Forelimb muscle (tissue), 1 donor: ENCODE measurements around the gene ABLIM2. TPM values are rescaled to one million over a fixed set of nuclear protein-coding genes. Genes with fewer than 3 reads are reported as not detected.

Experiments
- DNase-seq: peaks from one replicate; pipeline ENCODE4 v3.0.0-alpha.2; 2013; ENCODE audit warnings: low read depth
- polyA plus RNA-seq: library from polyadenylated mRNA; unstranded; fragments of 120-200 nt; gene quantifications from one replicate; pipeline ENCODE4 v1.2.1, GENCODE V29; 2013; ENCODE audit not compliant: insufficient read length

ABLIM2 gene
- polyA plus RNA-seq, 1 donor: 17.0 TPM

GRCh38 chr4:8047837-8048678, 110.6 kb downstream of the ABLIM2 start:
- no peak for DNase-seq

DNA sequence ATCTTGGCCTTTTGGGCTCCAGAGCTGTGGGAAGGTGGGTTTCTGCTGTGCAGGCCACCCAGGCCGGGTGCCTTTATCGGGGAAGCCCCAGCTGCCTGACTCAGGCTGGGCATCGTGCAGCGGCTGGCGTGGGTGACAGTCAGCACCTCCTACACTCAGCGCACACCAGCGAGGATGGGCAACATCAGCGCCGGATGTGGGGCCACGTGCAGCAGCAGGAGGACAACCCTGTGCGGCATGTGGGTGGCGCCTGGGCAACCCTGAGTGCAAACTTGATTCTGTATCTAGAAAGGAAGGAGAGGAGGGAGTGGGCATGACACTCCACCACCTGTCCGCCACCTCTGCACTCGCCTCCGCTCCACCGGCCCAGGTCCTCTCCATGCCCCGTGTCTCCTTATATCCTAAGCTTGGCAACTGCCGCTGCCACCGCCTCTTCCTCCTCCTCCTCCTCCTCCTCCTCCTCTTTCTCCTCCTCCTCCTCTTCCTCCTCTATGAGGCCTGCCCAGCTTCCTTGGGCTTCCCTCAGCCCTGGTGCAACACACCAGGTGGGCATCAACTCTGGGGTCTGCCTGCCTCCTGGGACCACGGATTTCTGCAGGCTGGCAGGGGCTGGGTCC, 111.6 kb downstream of the ABLIM2 start:
- DNase-seq: no peak

- no peak for DNase-seq
Measured at GRCh38 chr4:8045909-8046308, 112.7 kb downstream of the ABLIM2 start.

- no peak for DNase-seq
Measured at GRCh38 chr4:8044699-8045098, 113.9 kb downstream of the ABLIM2 start.

DNA sequence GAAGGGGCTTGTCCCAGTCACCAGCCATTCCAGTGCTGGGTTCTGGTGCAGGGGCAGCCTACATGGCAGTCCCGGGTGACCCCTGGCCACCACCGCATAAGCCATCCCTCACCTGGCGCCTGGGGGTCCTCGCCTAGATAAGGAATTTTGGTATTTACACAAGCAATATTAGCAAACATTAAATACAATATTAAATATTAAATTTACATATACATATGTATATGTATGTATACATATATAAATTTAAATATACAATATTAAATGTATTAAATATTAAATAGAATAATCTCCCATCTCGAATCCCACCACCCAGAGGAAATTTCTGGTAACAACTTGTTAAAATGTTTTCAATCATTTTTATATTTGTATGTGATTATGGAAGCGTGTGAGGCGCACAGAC, 114.4 kb downstream of the ABLIM2 start:
- DNase-seq: no peak

- DNase-seq: no peak
Measured at GRCh38 chr4:8043596-8043995, 115.0 kb downstream of the ABLIM2 start.

- DNase-seq: no peak
Measured at GRCh38 chr4:8041868-8042267, 116.7 kb downstream of the ABLIM2 start.

DNA sequence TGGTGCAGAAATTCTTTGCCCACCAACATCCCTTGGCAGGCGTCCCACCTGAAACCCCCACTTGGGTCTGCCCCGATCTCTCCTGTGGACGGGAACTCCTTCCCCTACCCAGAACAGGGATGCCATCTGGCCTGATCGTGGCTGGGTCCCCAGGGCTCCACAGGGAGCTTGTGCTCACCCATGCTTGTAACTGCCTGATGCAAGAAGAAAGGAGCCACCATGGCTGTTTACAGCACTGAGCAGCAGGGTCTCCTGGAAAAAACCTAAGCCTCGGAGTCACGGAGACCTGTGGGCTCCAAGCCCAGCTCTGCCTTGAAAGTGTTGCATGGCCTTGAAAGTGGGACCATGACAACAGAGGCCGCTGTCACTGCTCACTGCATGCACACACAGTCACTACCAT, 117.4 kb downstream of the ABLIM2 start:
- no peak for DNase-seq

DNA sequence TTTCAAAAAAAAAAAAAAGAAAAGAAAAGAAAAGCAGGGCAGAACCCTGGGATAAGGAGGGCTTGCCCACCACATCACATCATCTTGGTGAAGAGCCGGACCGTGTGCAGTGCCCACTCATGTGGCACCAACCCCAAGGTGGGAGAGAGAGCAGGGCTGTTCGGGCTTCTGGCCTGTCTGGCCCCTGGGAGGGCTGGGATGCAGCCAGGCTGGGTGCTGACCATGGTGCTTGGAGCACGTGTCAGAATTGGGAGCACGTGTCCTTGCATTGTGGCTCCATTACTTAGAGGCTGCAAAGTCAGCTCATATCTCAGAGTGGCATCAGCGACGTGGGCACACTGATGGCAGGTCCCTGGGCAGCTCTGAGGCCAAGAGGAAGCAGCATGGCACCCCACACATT, 118.0 kb downstream of the ABLIM2 start:
- DNase-seq: no peak

DNA sequence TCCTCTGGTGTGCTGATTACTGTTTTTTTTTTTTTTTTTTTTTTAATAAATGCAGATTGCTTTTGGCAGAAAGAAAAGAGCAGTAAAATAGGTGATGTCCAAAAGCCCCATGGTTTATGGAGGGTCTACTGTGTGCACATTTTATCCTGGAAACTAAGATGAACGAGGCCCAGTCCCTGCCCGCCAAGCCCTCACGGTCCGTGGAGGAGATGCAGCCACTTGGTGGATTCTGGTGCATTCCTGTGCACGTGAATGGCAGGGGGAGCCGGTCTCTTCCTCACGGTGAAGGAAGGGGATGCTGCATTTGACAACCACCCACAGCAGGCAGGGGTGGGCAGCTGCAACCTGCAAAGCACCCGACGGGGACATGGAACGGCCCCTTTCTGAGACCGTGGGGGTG, 118.8 kb downstream of the ABLIM2 start:
- DNase-seq: no peak

- no peak for DNase-seq
Measured at GRCh38 chr4:8039290-8039689, 119.3 kb downstream of the ABLIM2 start.

DNA sequence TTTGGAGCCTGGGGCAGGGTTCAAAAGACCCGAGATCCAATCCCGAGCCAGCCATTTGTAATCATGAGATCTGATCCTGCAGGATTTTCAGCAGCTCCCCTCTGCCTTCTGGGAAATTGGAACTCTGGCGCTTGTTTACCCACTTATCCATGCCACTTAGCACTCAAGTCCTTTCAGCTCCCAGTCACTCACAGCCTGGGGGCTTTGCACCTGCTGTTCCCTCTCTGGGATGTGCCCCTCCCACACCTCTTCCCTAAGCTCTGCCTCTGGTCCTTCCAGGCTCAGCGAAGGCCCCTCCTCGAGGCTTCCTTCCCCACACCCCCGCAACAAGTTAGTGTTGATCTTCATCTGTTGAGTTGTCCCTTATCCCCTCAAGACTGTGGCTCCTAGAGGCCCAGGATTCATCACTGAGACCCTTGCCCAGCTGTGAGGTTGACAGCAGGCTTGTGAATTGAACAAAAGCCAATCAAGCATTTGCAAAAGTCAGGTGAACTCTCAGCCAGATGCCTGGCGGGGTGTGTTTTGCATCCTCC, 119.8 kb downstream of the ABLIM2 start:
- no peak for DNase-seq

- no peak for DNase-seq
Measured at GRCh38 chr4:8038083-8038482, 120.5 kb downstream of the ABLIM2 start.

- DNase-seq: no peak
Measured at GRCh38 chr4:8037150-8037769, 121.4 kb downstream of the ABLIM2 start.

GRCh38 chr4:8035371-8035780, 123.2 kb downstream of the ABLIM2 start:
- no peak for DNase-seq

DNA sequence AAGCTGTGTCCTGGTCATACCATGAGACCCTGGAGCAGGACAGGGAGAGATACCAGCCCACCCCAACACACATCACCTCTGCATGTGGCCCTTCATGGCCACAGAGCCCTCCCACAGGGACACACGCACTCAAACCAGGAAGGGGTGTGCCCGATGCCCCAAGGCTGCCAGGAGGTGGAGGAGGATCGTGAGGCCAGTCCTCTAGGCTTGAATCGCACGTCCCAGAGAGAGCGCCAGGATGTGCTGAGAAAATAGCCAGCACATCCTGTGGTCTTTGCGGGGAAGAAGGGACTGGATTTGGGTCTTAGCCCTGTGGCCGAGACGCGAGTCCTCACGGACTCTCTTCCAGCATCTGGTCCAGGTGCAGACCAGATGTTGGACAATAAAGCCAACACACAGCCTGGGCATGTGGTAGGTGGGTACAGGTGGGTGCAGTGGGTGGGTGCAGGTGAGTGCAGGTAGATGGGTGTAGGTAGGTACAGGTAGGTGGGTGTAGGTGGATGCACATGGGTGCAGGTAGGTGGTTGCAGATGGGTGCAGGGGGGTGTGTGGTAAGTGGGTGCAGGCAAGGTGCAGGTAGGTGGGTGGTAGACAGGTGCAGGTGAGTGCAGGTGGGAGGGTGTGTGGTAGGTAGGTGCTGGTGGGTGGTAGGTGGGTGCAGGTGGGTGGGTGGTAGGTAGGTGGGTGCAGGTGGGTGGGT, 124.6 kb downstream of the ABLIM2 start:
- DNase-seq: no peak

GRCh38 chr4:8033067-8033755, 125.4 kb downstream of the ABLIM2 start:
- DNase-seq: no peak

DNA sequence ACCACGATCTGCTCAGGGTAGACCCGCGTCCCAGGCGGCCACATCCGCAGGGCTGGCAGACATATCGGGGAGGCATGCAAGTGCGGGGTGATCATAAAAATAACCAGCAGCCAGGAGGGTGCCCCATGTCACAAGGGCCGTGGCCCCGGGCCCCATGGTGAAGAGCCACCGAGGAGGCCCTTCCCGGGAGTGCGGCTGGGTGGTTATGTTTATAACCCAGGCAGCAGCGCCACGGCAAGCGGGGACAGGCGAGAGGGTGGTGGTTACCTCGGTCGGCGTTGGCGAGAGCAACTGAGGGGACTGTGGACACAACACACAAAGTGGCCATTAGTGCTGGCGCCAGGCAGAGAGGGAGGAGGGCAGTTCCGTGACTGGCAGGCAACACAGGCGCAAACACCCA, 126.2 kb downstream of the ABLIM2 start:
- DNase-seq: no peak

GRCh38 chr4:8030121-8030781, 128.4 kb downstream of the ABLIM2 start:
- no peak for DNase-seq

DNA sequence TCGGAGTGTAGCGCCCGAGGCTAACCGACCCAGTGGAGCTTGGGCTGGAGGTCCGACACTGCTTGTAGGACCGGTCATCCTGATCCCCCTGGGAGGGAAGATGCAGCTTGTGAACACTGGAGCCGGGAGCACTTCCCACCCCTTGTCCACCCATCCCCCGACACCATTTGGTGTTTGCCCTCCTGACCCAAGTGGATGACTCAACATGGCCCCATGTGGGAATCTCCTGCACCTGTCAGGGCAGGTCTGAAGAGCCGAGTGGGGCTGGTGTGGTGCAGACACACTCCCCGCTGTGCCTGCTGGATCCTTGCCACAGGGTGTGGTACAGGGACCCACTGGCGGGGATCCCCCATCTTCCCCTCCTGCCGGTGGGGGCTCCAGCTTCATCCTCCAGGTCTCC, 128.9 kb downstream of the ABLIM2 start:
- DNase-seq: no peak
